Heart left ventricle (tissue), 13 donors: ENCODE measurements around the gene SEMA6A.

Experiments
- CTCF ChIP-seq, 12 donors: fragments of 200-600 bp; sonication (generic) in 4 of 12; IDR thresholded peaks; one replicate each; pipeline versions ENCODE4 v1.5.0 to v1.8.0; 2018 to 2022; ENCODE audit warnings: antibody characterized with exemption in 12 of 12, mild to moderate bottlenecking in 5 of 12
- POLR2A ChIP-seq, 2 donors: fragments of 450-650 bp; IDR thresholded peaks; one replicate each; pipeline ENCODE4 v1.6.1; 2017; ENCODE audit warnings: antibody characterized with exemption in 2 of 2, mild to moderate bottlenecking in 2 of 2, moderate library complexity in 2 of 2
- donor health status: ischemic (EF 13 %, LVEDD 7.1; RV severe dilation, severe dysfunction).
- donor health status: DM: no; HTN: yes; CAD: no.
- donor health status: DM: no; HTN: no; CAD: no.
- donor health status: ischemic (EF 25% LVEDD 6.9; RV normal size, moderate dysfunction).
- donor health status: ischemic (EF 25% LVEDD 5.7; RV mildly dilated, moderate dysfunction).
- donor health status: ischemic (EF 35%, LVEDD 5.7; RV mildly dilated, moderate dysfunction).
- donor health status: nonischemic (EF 11% LVEDD 7.7; RV severe dilation, severe dysfunction).
- donor health status: DM: yes; HTN: yes; CAD: no.
- donor health status: PGD.
- donor health status: ischemic (EF 29% LVEDD 5.4; RV normal size, mild dysfunction).
- donor health status: nonischemic (EF 23%, LVEDD 6.1; RV moderate dilation, normal function).

GRCh38 chr5:116466727-116467464 lies 107.7 kb downstream of the SEMA6A start:
- no peak for TF ChIP-seq CTCF (IDR thresholded peaks at IDR 0.05)
- no peak for TF ChIP-seq POLR2A (IDR thresholded peaks at IDR 0.05)
